Activated T-helper 1 cell treated with Interleukin-2 at 50 U/mL for 16 hours (primary cell): Measurements from ENCODE around the gene FAM83D.
"Not testable (repeated sequence)": the region's sequence is repeated elsewhere in the genome, so short reads cannot be mapped to it uniquely, and the experiment has no call there.

ENCODE experiments used
- DNase-seq: peaks from one replicate; pipeline ENCODE4 v3.0.0-alpha.2; 2020; ENCODE audit warnings: low read depth

Gene FAM83D

GRCh38 chr20:38934530-38934929 lies 8.3 kb downstream of the FAM83D start:
- no peak for DNase-seq

GRCh38 chr20:38935285-38935684 lies 9.1 kb downstream of the FAM83D start:
- DNase-seq: no peak

- DNase-seq: no peak
Observed at GRCh38 chr20:38935967-38936407, 9.8 kb downstream of the FAM83D start.

- DNase-seq: no peak
Observed at GRCh38 chr20:38937000-38937399, 10.8 kb downstream of the FAM83D start.

- no peak for DNase-seq
Observed at GRCh38 chr20:38937978-38938473, 11.8 kb downstream of the FAM83D start.

- DNase-seq: no peak
Observed at GRCh38 chr20:38939686-38940085, 13.5 kb downstream of the FAM83D start.

GRCh38 chr20:38940644-38941043 lies 14.4 kb downstream of the FAM83D start:
- DNase-seq: no peak

GRCh38 chr20:38941726-38942389 lies 15.6 kb downstream of the FAM83D start:
- DNase-seq: no peak

- no peak for DNase-seq
Observed at GRCh38 chr20:38945012-38945411, 18.8 kb downstream of the FAM83D start.

GRCh38 chr20:38946836-38947235 lies 20.6 kb downstream of the FAM83D start:
- no peak for DNase-seq

GRCh38 chr20:38947931-38948362 lies 21.7 kb downstream of the FAM83D start:
- DNase-seq: no peak

- no peak for DNase-seq
Observed at GRCh38 chr20:38950254-38950653, 24.0 kb downstream of the FAM83D start.

- DNase-seq: no peak
Observed at GRCh38 chr20:38951611-38952010, 25.4 kb downstream of the FAM83D start.

GRCh38 chr20:38952153-38952552 lies 25.9 kb downstream of the FAM83D start:
- no peak for DNase-seq

GRCh38 chr20:38953630-38954340 lies 27.6 kb downstream of the FAM83D start:
- no peak for DNase-seq

GRCh38 chr20:38957235-38957876 lies 31.1 kb downstream of the FAM83D start:
- no peak for DNase-seq

GRCh38 chr20:38957915-38958485 lies 31.8 kb downstream of the FAM83D start:
- DNase-seq: no peak

- not testable (repeated sequence) for DNase-seq
Observed at GRCh38 chr20:38960187-38960687, 34.0 kb downstream of the FAM83D start.

- peak; percentile 1 for DNase-seq
Observed at GRCh38 chr20:38961530-38962043, 35.4 kb downstream of the FAM83D start.

- peak; percentile 98 for DNase-seq
Observed at GRCh38 chr20:38962044-38962927, 36.1 kb downstream of the FAM83D start, which contains the start of gene DHX35. Gene DHX35, plus strand, starts transcription at chr20:38962344. Its CDS starts 24 bp downstream, at chr20:38962368.

GRCh38 chr20:38962928-38963401 lies 36.7 kb downstream of the FAM83D start:
- DNase-seq: no peak
